HCT116 (cell line): ENCODE data around the gene CXCL10. TPM values are rescaled to one million over a fixed set of nuclear protein-coding genes. Genes with fewer than 3 reads are reported as not detected.

ENCODE experiments used
- ATAC-seq: fragments of 200-7000 bp; cut with Tn5 transposase; 2 replicates; pipeline ENCODE4 v1.9.1; 2020; ENCODE audit warnings: mild to moderate bottlenecking, moderate library complexity
- BruUV-seq: library from RNA; stranded (reverse); fragments of 400-500 nt; replicated peaks from 2 replicates; lab custom pipeline; 2021; lab: Mats Ljungman, UMichigan
- CTCF ChIA-PET: fragments of 300-600 bp; sonication (Branson Sonifier 250); formaldehyde crosslinking; loops from one replicate; lab custom pipeline; 2021; ENCODE audit warnings: antibody characterized with exemption; lab: Charles Lee
- POLR2A ChIA-PET: fragments of 300-600, 350-600 bp; sonication (Branson Sonifier 250); formaldehyde crosslinking; loops from one replicate; lab custom pipeline; 2021; ENCODE audit warnings: antibody characterized with exemption; lab: Charles Lee
- RAD21 ChIA-PET, 2 experiments: fragments of 300-600 bp; sonication (Branson Sonifier 250); formaldehyde crosslinking; loops; one replicate each; lab custom pipeline; 2023; ENCODE audit warnings: low total read pairs in 2 of 2; ENCODE audit not compliant: uncharacterized antibody in 2 of 2, unreplicated experiment in 2 of 2, low non-redundant PET in 1 of 2; lab: Charles Lee
- DNase-seq: peaks from one replicate; pipeline ENCODE4 v3.0.0-alpha.2; 2010; ENCODE audit warnings: low read depth, low spot score
- H2AFZ ChIP-seq: fragments of 200-600 bp; shearing (Covaris generic), sonication (generic); 2 replicates; pipeline ENCODE4 v1.6.1; 2017; ENCODE audit warnings: low read depth, mixed run types, mixed read lengths, antibody characterized with exemption, low read length; ENCODE audit not compliant: poor library complexity, severe bottlenecking
- H3K27ac ChIP-seq: 2 replicates; pipeline ENCODE4 v1.5.1; 2012; ENCODE audit warnings: low read depth, low read length
- H3K27me3 ChIP-seq: fragments of 200-600 bp; sonication (generic); 2 replicates; pipeline ENCODE4 v1.6.1; 2016; ENCODE audit warnings: mixed run types, low read length, mixed read lengths; ENCODE audit not compliant: insufficient read depth
- H3K36me3 ChIP-seq, 2 experiments: fragments of 200-500 bp in 1 of 2; fragments of 200-600 bp in 1 of 2; sonication (Bioruptor generic) in 1 of 2; sonication (generic) in 1 of 2; 2 replicates each; pipeline versions ENCODE4 v1.5.1 to v1.6.1; 2014 to 2016; ENCODE audit warnings: low read length in 2 of 2, inconsistent platforms in 1 of 2, mixed read lengths in 1 of 2, mixed run types in 1 of 2; ENCODE audit not compliant: insufficient read depth in 2 of 2, control insufficient read depth in 1 of 2
- H3K4me1 ChIP-seq, 2 experiments: fragments of 200-600 bp in 1 of 2; sonication (generic) in 1 of 2; 2 replicates each; pipeline versions ENCODE4 v1.5.1 to v1.6.1; 2012 to 2017; ENCODE audit warnings: low read length in 2 of 2, inconsistent platforms in 1 of 2, mild to moderate bottlenecking in 1 of 2, mixed read lengths in 1 of 2, mixed run types in 1 of 2, moderate library complexity in 1 of 2; ENCODE audit not compliant: insufficient read depth in 2 of 2, control insufficient read depth in 1 of 2
- H3K4me2 ChIP-seq: fragments of 200-600 bp; sonication (generic); 2 replicates; pipeline ENCODE4 v1.6.1; 2017; ENCODE audit warnings: mixed run types, low read length, mixed read lengths
- H3K4me3 ChIP-seq, 2 experiments: fragments of 200-600 bp in 1 of 2; sonication (generic) in 1 of 2; replicated peaks in 1 of 2; 2 replicates each; pipeline ENCODE4 v1.5.1; 2011 to 2016; ENCODE audit warnings: low read length in 2 of 2, control low read depth in 1 of 2, low read depth in 1 of 2, mild to moderate bottlenecking in 1 of 2, mixed read lengths in 1 of 2, mixed run types in 1 of 2
- H3K79me2 ChIP-seq: fragments of 200-600 bp; sonication (generic); 2 replicates; pipeline ENCODE4 v1.6.1; 2017; ENCODE audit warnings: mild to moderate bottlenecking, mixed run types, low read length, moderate library complexity, mixed read lengths; ENCODE audit not compliant: insufficient read depth
- H3K9ac ChIP-seq: fragments of 200-600 bp; sonication (generic); 2 replicates; pipeline ENCODE4 v1.6.1; 2016; ENCODE audit warnings: low read length, mixed read lengths
- H3K9me2 ChIP-seq: fragments of 200-600 bp; sonication (generic), shearing (Covaris generic); 2 replicates; pipeline ENCODE4 v1.6.1; 2017; ENCODE audit warnings: mixed run types, mild to moderate bottlenecking, moderate library complexity; ENCODE audit not compliant: insufficient read depth
- H3K9me3 ChIP-seq, 2 experiments: fragments of 200-500 bp in 1 of 2; fragments of 200-600 bp in 1 of 2; sonication (Bioruptor generic) in 1 of 2; sonication (generic) in 1 of 2; 2 replicates each; pipeline ENCODE4 v1.6.1; 2014 to 2017; ENCODE audit warnings: low read length in 2 of 2, mixed read lengths in 2 of 2, inconsistent platforms in 1 of 2, low read depth in 1 of 2, mild to moderate bottlenecking in 1 of 2, mixed run types in 1 of 2, moderate library complexity in 1 of 2; ENCODE audit not compliant: control insufficient read depth in 1 of 2, insufficient read depth in 1 of 2
- H4K20me1 ChIP-seq: fragments of 200-600 bp; sonication (generic), shearing (Covaris generic); 2 replicates; pipeline ENCODE4 v1.6.1; 2017; ENCODE audit warnings: mixed run types, mild to moderate bottlenecking, moderate library complexity; ENCODE audit not compliant: insufficient read depth
- CEBPB ChIP-seq: IDR thresholded peaks from 2 replicates; pipeline ENCODE4 v1.6.1; 2012; ENCODE audit warnings: low read depth
- EGR1 ChIP-seq: IDR thresholded peaks from 2 replicates; pipeline ENCODE4 v1.6.1; 2012; ENCODE audit warnings: low read depth
- ELF1 ChIP-seq: IDR thresholded peaks from 2 replicates; pipeline ENCODE4 v1.6.1; 2012; ENCODE audit warnings: low read depth, borderline replicate concordance
- MAX ChIP-seq: IDR thresholded peaks from 2 replicates; pipeline ENCODE4 v1.6.1; 2012
- POLR2A ChIP-seq: IDR thresholded peaks from 2 replicates; pipeline ENCODE4 v1.7.0; 2011; ENCODE audit warnings: borderline replicate concordance; ENCODE audit not compliant: insufficient read depth, insufficient read length; ENCODE audit errors: extremely low read depth
- POLR2AphosphoS5 ChIP-seq: IDR thresholded peaks from 2 replicates; pipeline ENCODE4 v1.6.1; 2011; ENCODE audit warnings: mild to moderate bottlenecking, low read depth, low read length, moderate library complexity
- RAD21 ChIP-seq: IDR thresholded peaks from 2 replicates; pipeline ENCODE4 v1.6.1; 2012; ENCODE audit warnings: low read depth, mild to moderate bottlenecking
- SIN3A ChIP-seq: IDR thresholded peaks from 2 replicates; pipeline ENCODE4 v1.6.1; 2012; ENCODE audit warnings: low read depth
- YY1 ChIP-seq: IDR thresholded peaks from 2 replicates; pipeline ENCODE4 v1.6.1; 2011; ENCODE audit warnings: low read length, low read depth, moderate library complexity, mild to moderate bottlenecking; ENCODE audit not compliant: insufficient replicate concordance; ENCODE audit errors: extremely low read depth
- intact Hi-C: fragments of 100-400 bp; cut with micrococcal nuclease; formaldehyde crosslinking; loops from 2 replicates; pipeline ENCODE4 v1.10.0; 2022
- total RNA-seq: library from RNA; stranded (reverse); gene quantifications from one replicate; pipeline ENCODE4 v1.2.1, GENCODE V29; 2021; ENCODE audit not compliant: unreplicated experiment
- TF ChIP-seq, protein P1 (sequence below): IDR thresholded peaks from 2 replicates; pipeline ENCODE4 v1.6.1; 2012

Gene CXCL10
- total RNA-seq, 1 experiment from 2014 or later: not detected

- H3K4me1 ChIP-seq: peaks cover 0 to 8% of the 10 kb centered on the region in 2 experiments; a peak in 1 of 4 replicates
- intact Hi-C loops: no loop called here
Observed at GRCh38 chr4:76011018-76011670, 12.2 kb downstream of the CXCL10 start.

DNA sequence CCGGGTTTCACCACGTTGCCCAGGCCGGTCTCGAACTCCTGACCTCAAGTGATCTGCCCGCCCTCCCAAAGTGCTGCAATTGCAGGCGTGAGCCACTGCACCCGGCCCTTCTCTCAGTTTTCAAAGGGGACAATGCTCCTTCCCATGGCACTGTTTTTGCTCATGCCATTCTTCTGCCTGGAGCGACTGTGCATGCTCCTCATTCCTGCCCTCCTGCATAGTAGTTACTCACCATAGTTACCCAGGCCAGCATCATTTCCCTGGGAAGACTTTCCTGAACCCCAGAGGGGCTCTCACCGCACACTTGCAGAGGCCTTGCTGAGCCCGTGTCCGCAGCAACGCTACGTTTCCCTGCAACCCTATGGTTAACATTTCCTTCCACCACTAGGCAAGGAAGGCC, 12.7 kb downstream of the CXCL10 start:
- Histone ChIP-seq H3K36me3 (no peaks in the 10 kb centered on the region), H3K9ac (no peak overlapping the region), H3K79me2 (no peaks in the 10 kb centered on the region), H3K4me1 (peaks cover 0 to 8% of the 10 kb centered on the region in 2 experiments; a peak in 1 of 4 replicates), H3K27ac (no peak overlapping the region), H3K9me3 (no peaks in the 10 kb centered on the region), H3K4me2 (no peak overlapping the region), H4K20me1 (no peaks in the 10 kb centered on the region), H3K4me3 (no peak overlapping the region), H3K9me2 (no peaks in the 10 kb centered on the region), H2AFZ (no peak overlapping the region), H3K27me3 (no peaks in the 10 kb centered on the region)
- intact Hi-C loops: no loop called here
- RAD21 ChIA-PET: no interaction called here
- BruUV-seq: no TSS peak
- ATAC-seq (no peak), DNase-seq (no peak)
- TF ChIP-seq CEBPB (no peak), MAX (no peak), ELF1 (no peak), POLR2A (no peak), SIN3A (no peak), YY1 (no peak), EGR1 (no peak), RAD21 (no peak)
- TF ChIP-seq, protein P1, sequence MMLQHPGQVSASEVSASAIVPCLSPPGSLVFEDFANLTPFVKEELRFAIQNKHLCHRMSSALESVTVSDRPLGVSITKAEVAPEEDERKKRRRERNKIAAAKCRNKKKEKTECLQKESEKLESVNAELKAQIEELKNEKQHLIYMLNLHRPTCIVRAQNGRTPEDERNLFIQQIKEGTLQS: no peak
- CTCF ChIA-PET: no interaction called here
- POLR2A ChIA-PET: no interaction called here

More at GRCh38 chr4:76011018-76011670, 12.2 kb downstream of the CXCL10 start:
- no peak overlapping the region for H3K9ac ChIP-seq
- POLR2A ChIA-PET: no interaction called here
- RAD21 ChIA-PET: no interaction called here
- no peaks in the 10 kb centered on the region for H3K9me3 ChIP-seq
- no peak overlapping the region for H2AFZ ChIP-seq
- no peaks in the 10 kb centered on the region for H3K9me2 ChIP-seq
- no peaks in the 10 kb centered on the region for H4K20me1 ChIP-seq
- H3K27me3 ChIP-seq: no peaks in the 10 kb centered on the region
- H3K4me2 ChIP-seq: no peak overlapping the region
- BruUV-seq: no TSS peak
- DNase-seq: no peak
- no peak for ATAC-seq
- H3K4me3 ChIP-seq: no peak overlapping the region
- H3K27ac ChIP-seq: no peak overlapping the region
- no peaks in the 10 kb centered on the region for H3K79me2 ChIP-seq
- TF ChIP-seq, protein P1: no peak
- TF ChIP-seq EGR1 (no peak), POLR2AphosphoS5 (no peak), YY1 (no peak)
- TF ChIP-seq, all 23 proteins: peak for 0
- H3K36me3 ChIP-seq: no peaks in the 10 kb centered on the region
- CTCF ChIA-PET: no interaction called here
